ENCODE measurements around the gene CAMTA1. TPM values are rescaled to one million over a fixed set of nuclear protein-coding genes. Genes with fewer than 3 reads are reported as not detected.

CAMTA1 gene
- polyA plus RNA-seq, 1 experiment, result 23.1 TPM

DNA sequence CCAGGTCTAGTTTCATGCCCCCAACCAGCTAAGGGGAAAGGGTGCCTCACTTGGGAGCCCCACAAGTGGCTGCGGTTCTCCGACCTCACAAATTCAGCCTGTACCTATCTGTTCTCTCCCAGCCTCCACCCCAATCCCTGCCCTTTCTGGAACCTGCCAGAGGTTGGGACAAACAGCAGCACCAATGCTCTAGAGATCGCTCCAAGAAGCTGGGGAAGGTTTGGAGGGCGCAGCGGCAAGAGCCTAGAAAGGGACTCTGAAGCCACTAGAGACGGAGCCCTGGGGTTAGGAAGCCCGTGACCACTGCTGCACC lies 742.4 kb downstream of the CAMTA1 start:
- TF ChIP-seq, protein P1, sequence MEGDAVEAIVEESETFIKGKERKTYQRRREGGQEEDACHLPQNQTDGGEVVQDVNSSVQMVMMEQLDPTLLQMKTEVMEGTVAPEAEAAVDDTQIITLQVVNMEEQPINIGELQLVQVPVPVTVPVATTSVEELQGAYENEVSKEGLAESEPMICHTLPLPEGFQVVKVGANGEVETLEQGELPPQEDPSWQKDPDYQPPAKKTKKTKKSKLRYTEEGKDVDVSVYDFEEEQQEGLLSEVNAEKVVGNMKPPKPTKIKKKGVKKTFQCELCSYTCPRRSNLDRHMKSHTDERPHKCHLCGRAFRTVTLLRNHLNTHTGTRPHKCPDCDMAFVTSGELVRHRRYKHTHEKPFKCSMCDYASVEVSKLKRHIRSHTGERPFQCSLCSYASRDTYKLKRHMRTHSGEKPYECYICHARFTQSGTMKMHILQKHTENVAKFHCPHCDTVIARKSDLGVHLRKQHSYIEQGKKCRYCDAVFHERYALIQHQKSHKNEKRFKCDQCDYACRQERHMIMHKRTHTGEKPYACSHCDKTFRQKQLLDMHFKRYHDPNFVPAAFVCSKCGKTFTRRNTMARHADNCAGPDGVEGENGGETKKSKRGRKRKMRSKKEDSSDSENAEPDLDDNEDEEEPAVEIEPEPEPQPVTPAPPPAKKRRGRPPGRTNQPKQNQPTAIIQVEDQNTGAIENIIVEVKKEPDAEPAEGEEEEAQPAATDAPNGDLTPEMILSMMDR (IDR thresholded peaks at IDR 0.05; ENCODE audit: insufficient read depth, low read depth, low read length), result no peak
- no peaks in the 10 kb centered on the region for H3K27me3 ChIP-seq (ENCODE audit: control insufficient read depth, insufficient read depth, low read length)
- no peak overlapping the region for H3K4me3 ChIP-seq (ENCODE audit: low read depth, low read length)
- no peaks in the 10 kb centered on the region for H3K36me3 ChIP-seq (ENCODE audit: control insufficient read depth, insufficient read depth, low read length)
- DNase-seq (ENCODE audit: low read depth), result no peak
- ChIA-PET CTCF (no interaction called here), POLR2A (no interaction called here)

DNA sequence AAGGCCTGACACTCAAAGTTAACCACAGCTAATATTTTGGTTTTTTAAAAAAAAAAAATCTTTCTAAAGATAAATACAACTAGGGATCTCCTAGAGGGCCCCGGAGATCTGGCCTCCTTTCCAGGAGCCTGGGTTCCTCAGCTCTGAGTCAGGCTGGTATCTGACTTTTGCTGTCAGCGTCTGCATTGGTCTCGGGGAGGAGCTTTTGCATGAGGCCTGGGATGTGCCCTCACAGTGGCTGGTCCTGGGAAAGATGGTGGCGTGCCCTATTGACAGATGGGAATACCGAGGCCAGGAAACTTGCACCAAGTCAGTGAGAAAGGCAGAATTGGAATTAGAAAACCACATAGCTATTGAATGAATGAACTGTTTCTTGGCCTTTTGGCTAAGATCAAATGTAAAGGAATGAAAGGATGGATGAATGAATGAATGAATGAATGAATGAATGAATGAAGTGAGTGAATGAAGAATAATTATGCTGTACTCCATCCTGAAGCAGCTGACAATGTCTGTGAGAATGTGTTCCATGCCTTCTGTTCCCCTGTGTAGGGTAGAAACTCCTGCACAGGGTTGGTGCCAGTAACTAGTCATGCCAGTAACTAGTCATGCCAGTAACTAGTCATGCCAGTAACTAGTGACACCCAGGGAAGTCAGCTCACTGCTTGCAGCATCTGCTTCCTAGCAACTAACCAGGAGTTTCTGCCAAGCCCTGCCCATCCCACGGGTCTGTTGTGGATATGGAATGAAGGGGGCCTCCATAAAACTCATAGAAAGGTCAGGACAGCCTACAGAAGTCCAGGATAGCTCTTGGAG lies 743.3 kb downstream of the CAMTA1 start:
- no peaks in the 10 kb centered on the region for H3K27me3 ChIP-seq (ENCODE audit: control insufficient read depth, insufficient read depth, low read length)
- TF ChIP-seq, protein P1 (IDR thresholded peaks at IDR 0.05; ENCODE audit: insufficient read depth, low read depth, low read length), result no peak
- ChIA-PET POLR2A (no interaction called here), CTCF (interaction anchor here (0.6 to 0.7 kb wide), 4 partner anchors 9 to 237 kb away, joined by 3 read pairs; no protein-coding TSS in a partner anchor)
- H3K36me3 ChIP-seq (ENCODE audit: control insufficient read depth, insufficient read depth, low read length), result no peaks in the 10 kb centered on the region
- no peak for DNase-seq (ENCODE audit: low read depth)
- no peak overlapping the region for H3K4me3 ChIP-seq (ENCODE audit: low read depth, low read length)

DNA sequence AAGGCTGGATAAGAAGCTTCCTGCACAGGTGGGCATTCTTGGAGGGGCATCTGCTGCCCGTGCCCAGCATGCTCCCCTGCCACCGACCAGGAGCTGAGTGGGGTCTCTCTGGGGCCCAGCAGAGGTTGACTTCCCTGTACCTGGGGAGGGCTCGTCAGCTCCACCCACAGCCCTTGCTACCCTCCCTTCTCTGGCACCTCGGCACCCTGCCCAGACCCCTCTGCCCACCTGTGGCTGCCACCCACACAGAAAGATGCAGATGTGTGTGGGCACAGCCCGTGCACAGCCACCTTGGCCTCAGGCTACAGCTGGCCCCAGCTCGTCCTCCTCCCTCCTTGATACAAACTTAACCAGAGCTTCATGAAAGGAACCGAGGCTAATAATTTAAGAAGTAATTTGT lies 744.7 kb downstream of the CAMTA1 start:
- ChIA-PET CTCF (interaction anchor here (0.7 to 1.7 kb wide), 2 partner anchors 10 to 25 kb away, joined by 3 to 6 read pairs; no protein-coding TSS in a partner anchor), POLR2A (interaction anchor here (0.6 kb wide), 1 partner anchor 76 kb away, joined by 4 read pairs; no protein-coding TSS in a partner anchor)
- H3K4me3 ChIP-seq (ENCODE audit: low read depth, low read length), result no peak overlapping the region
- TF ChIP-seq, protein P1 (IDR thresholded peaks at IDR 0.05; ENCODE audit: insufficient read depth, low read depth, low read length), result no peak
- no peaks in the 10 kb centered on the region for H3K27me3 ChIP-seq (ENCODE audit: control insufficient read depth, insufficient read depth, low read length)
- DNase-seq (ENCODE audit: low read depth), result no peak
- no peaks in the 10 kb centered on the region for H3K36me3 ChIP-seq (ENCODE audit: control insufficient read depth, insufficient read depth, low read length)

DNA sequence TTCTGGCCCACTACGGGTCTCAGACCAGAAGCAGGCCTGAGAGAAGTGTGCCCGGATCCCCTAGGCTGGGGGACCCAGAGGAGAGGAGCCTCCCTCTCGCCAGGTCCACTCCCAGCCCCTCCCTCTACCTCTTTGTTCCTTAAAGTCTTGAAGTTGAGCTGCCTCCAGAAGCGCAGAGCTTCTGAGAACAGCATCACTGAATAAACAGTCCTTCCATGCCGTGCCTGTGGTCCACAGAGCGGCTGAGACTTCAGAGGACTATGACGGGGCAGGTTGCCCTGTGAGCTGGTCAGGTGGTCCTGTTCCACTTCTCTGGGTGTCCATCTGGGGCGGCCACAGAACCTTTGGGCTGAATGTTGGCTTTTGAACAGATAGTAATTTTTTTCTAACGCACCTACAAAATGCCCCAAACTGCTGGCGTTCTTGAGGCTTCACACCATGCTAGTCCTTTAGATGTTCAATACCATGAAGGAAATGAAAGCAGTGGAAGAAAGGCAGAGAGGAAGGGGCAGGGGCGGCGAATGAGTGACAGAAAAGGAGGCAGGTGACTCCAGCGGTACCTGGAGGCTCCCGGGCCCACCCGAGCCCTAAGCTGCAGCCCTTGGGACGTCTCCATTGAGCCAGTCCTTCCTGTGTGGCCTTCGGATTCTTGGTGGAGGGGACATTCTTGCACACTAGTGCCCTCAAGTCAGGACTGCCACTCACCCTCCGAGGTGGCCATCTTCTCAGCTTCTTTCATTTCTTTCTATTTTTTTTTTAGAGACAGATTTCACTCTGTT lies 746.5 kb downstream of the CAMTA1 start:
- Histone ChIP-seq H3K27me3 (ENCODE audit: control insufficient read depth, insufficient read depth, low read length) (no peaks in the 10 kb centered on the region), H3K4me3 (ENCODE audit: low read depth, low read length) (no peak overlapping the region), H3K36me3 (ENCODE audit: control insufficient read depth, insufficient read depth, low read length) (no peaks in the 10 kb centered on the region)
- no peak for DNase-seq (ENCODE audit: low read depth)
- ChIA-PET POLR2A (no interaction called here), CTCF (no interaction called here)
- TF ChIP-seq, protein P1 (IDR thresholded peaks at IDR 0.05; ENCODE audit: insufficient read depth, low read depth, low read length), result no peak

DNA sequence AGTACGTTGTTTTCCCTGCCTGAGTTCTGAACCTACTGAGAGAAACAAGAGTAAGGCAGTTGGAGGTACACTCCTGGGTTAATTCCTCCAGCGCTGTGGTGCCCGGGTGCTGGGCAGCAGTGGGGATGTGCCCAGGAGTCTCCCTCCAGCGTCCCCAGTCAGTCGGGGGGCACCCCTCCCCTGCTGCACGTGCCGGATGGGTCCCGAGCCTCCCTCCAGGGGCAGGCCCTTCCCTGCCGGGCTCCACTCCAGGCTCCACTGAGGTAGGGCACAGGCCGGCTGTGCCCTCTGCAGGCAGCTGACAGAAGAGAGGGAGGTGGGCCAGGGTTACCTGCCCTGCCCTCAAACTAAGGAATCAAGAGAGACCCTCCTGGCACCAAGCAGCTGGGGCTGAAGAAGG lies 747.8 kb downstream of the CAMTA1 start:
- no peak for DNase-seq (ENCODE audit: low read depth)
- TF ChIP-seq, protein P1 (IDR thresholded peaks at IDR 0.05; ENCODE audit: insufficient read depth, low read depth, low read length), result no peak
- ChIA-PET CTCF (interaction anchor here (1.0 kb wide), 1 partner anchor 9 kb away, joined by 5 read pairs; no protein-coding TSS in a partner anchor), POLR2A (no interaction called here)
- Histone ChIP-seq H3K4me3 (ENCODE audit: low read depth, low read length) (no peak overlapping the region), H3K36me3 (ENCODE audit: control insufficient read depth, insufficient read depth, low read length) (no peaks in the 10 kb centered on the region), H3K27me3 (ENCODE audit: control insufficient read depth, insufficient read depth, low read length) (no peaks in the 10 kb centered on the region)
